ENCODE results near the gene C1QBP.
"Not testable (repeated sequence)": the region's sequence is repeated elsewhere in the genome, so short reads cannot be mapped to it uniquely, and the experiment has no call there.

Gene C1QBP

GRCh38 chr17:5438716-5439445, at the start of gene C1QBP:
Gene C1QBP, minus strand, starts transcription at chr17:5439155. Its CDS starts 82 bp downstream, at chr17:5439073.
- DNase-seq: peak; percentile 94

- DNase-seq: no peak
These were observed 49.8 kb upstream of the C1QBP start for GRCh38 chr17:5488752-5489151.

- peak; percentile 99 for DNase-seq
These were observed 47.5 kb upstream of the C1QBP start, which contains the start of gene MIS12 for GRCh38 chr17:5486206-5487124. Gene MIS12, plus strand, starts transcription at chr17:5486566. Its CDS starts 2,297 bp downstream, at chr17:5488863.

GRCh38 chr17:5485270-5486205, 46.6 kb upstream of the C1QBP start, which contains the start of gene DERL2:
Gene DERL2, minus strand, starts transcription at chr17:5486178. Its CDS starts 17 bp downstream, at chr17:5486161.
- no peak for DNase-seq

GRCh38 chr17:5481451-5481850, 42.5 kb upstream of the C1QBP start:
- DNase-seq: no peak

GRCh38 chr17:5480962-5481361, 42.0 kb upstream of the C1QBP start:
- DNase-seq: no peak

- DNase-seq: no peak
These were observed 40.0 kb upstream of the C1QBP start for GRCh38 chr17:5478992-5479391.

GRCh38 chr17:5473906-5474305, 35.0 kb upstream of the C1QBP start:
- no peak for DNase-seq

GRCh38 chr17:5472511-5472910, 33.6 kb upstream of the C1QBP start:
- DNase-seq: no peak

GRCh38 chr17:5468075-5468473, 29.1 kb upstream of the C1QBP start:
- peak; percentile 37 for DNase-seq

- no peak for DNase-seq
These were observed 28.5 kb upstream of the C1QBP start for GRCh38 chr17:5467416-5467815.

- DNase-seq: no peak
These were observed 27.3 kb upstream of the C1QBP start for GRCh38 chr17:5466295-5466694.

- no peak for DNase-seq
These were observed 26.0 kb upstream of the C1QBP start for GRCh38 chr17:5464717-5465507.

GRCh38 chr17:5446786-5447185, 7.8 kb upstream of the C1QBP start:
- DNase-seq: no peak

GRCh38 chr17:5444209-5444608, 5.3 kb upstream of the C1QBP start:
- no peak for DNase-seq

GRCh38 chr17:5443728-5444127, 4.8 kb upstream of the C1QBP start:
- no peak for DNase-seq

- DNase-seq: no peak
These were observed 450 bp upstream of the C1QBP start for GRCh38 chr17:5439446-5439764.

GRCh38 chr17:5437721-5438317, 1.1 kb downstream of the C1QBP start:
- no peak for DNase-seq

GRCh38 chr17:5435781-5436315, 3.1 kb downstream of the C1QBP start:
- not testable (repeated sequence) for DNase-seq

GRCh38 chr17:5434984-5435383, 4.0 kb downstream of the C1QBP start:
- DNase-seq: no peak

- no peak for DNase-seq
These were observed 6.9 kb downstream of the C1QBP start for GRCh38 chr17:5431949-5432556.
